A673 (cell line): ENCODE data around the gene MTIF2. TPM values are rescaled to one million over a fixed set of nuclear protein-coding genes. Genes with fewer than 3 reads are reported as not detected.

Source experiments
- BruUV-seq: library from RNA; stranded (reverse); fragments of 400-500 nt; replicated peaks from 2 replicates; lab custom pipeline; 2021; lab: Mats Ljungman, UMichigan
- CTCF ChIA-PET: fragments of 300-600 bp; sonication (Branson Sonifier 250); formaldehyde crosslinking; loops from one replicate; lab custom pipeline; 2022; ENCODE audit warnings: antibody characterized with exemption; lab: Charles Lee
- POLR2A ChIA-PET: fragments of 300-600 bp; sonication (Branson Sonifier 250); formaldehyde crosslinking; loops from one replicate; lab custom pipeline; 2022; ENCODE audit warnings: antibody characterized with exemption; ENCODE audit not compliant: low non-redundant PET; lab: Charles Lee
- DNase-seq: peaks from one replicate; pipeline ENCODE4 v3.0.0-alpha.2; 2015; ENCODE audit warnings: low spot score
- H3K27ac ChIP-seq: fragments of 200-600 bp; sonication (generic); 2 replicates; pipeline ENCODE4 v1.5.1; 2016; ENCODE audit warnings: mixed run types, low read depth, mild to moderate bottlenecking, mixed read lengths, antibody characterized with exemption, low read length; ENCODE audit not compliant: poor library complexity, severe bottlenecking
- H3K27me3 ChIP-seq: fragments of 200-600 bp; sonication (generic); replicated peaks from 2 replicates; pipeline ENCODE4 v1.6.1; 2017; ENCODE audit warnings: mixed run types, low read depth, mild to moderate bottlenecking, mixed read lengths, antibody characterized with exemption, low read length; ENCODE audit not compliant: insufficient read depth, poor library complexity
- H3K36me3 ChIP-seq: fragments of 200-600 bp; sonication (generic); 2 replicates; pipeline ENCODE4 v1.6.1; 2016; ENCODE audit warnings: mixed run types, mild to moderate bottlenecking, mixed read lengths, antibody characterized with exemption, low read length; ENCODE audit not compliant: insufficient read depth, poor library complexity, severe bottlenecking
- H3K4me1 ChIP-seq: fragments of 200-600 bp; sonication (generic); 2 replicates; pipeline ENCODE4 v1.6.1; 2017; ENCODE audit warnings: mixed run types, mild to moderate bottlenecking, mixed read lengths, antibody characterized with exemption, low read length; ENCODE audit not compliant: insufficient read depth, poor library complexity, severe bottlenecking
- H3K4me3 ChIP-seq: fragments of 200-600 bp; sonication (generic); 2 replicates; pipeline ENCODE4 v1.5.1; 2016; ENCODE audit warnings: low read depth, mixed run types, mild to moderate bottlenecking, mixed read lengths, low read length; ENCODE audit not compliant: poor library complexity, severe bottlenecking
- H3K9me3 ChIP-seq: fragments of 200-600 bp; sonication (generic); 2 replicates; pipeline ENCODE4 v1.6.1; 2016; ENCODE audit warnings: mixed run types, low read depth, mild to moderate bottlenecking, mixed read lengths, antibody characterized with exemption, low read length; ENCODE audit not compliant: poor library complexity, severe bottlenecking
- EZH2 ChIP-seq: fragments of 200-600 bp; sonication (generic); IDR thresholded peaks from 2 replicates; pipeline ENCODE4 v1.6.1; 2017; ENCODE audit warnings: borderline replicate concordance, low read depth, mild to moderate bottlenecking, mixed read lengths, antibody characterized with exemption, low read length; ENCODE audit not compliant: poor library complexity, severe bottlenecking
- intact Hi-C: fragments of 100-400 bp; cut with micrococcal nuclease; formaldehyde crosslinking; loops from one replicate; pipeline ENCODE4 v1.10.0; 2022; ENCODE audit not compliant: unreplicated experiment
- total RNA-seq: library from RNA; stranded (reverse); gene quantifications from 2 replicates; pipeline ENCODE4 v1.2.3, GENCODE V29; 2021
- TF ChIP-seq, protein P1 (sequence below): fragments of 300-800, 200-600 bp; sonication (generic); conservative IDR thresholded peaks from 2 replicates; pipeline ENCODE4 v1.5.1; 2017; ENCODE audit warnings: low read depth, mild to moderate bottlenecking, antibody characterized with exemption, low read length, moderate library complexity, mixed read lengths

Gene MTIF2
- total RNA-seq, 1 experiment from 2014 or later, result 45.0 TPM

GRCh38 chr2:55233658-55233940 lies 35.4 kb downstream of the MTIF2 start:
- ChIA-PET CTCF (no interaction called here), POLR2A (no interaction called here)
- Histone ChIP-seq H3K27ac (peak overlapping the region; percentile 98), H3K36me3 (peaks cover 40% of the 10 kb centered on the region), H3K9me3 (no peaks in the 10 kb centered on the region), H3K4me3 (peak overlapping the region; percentile 85), H3K4me1 (peaks cover 20% of the 10 kb centered on the region), H3K27me3 (no peaks in the 10 kb centered on the region)
- BruUV-seq, result no TSS peak
- DNase-seq, result no peak
- TF ChIP-seq, protein P1, sequence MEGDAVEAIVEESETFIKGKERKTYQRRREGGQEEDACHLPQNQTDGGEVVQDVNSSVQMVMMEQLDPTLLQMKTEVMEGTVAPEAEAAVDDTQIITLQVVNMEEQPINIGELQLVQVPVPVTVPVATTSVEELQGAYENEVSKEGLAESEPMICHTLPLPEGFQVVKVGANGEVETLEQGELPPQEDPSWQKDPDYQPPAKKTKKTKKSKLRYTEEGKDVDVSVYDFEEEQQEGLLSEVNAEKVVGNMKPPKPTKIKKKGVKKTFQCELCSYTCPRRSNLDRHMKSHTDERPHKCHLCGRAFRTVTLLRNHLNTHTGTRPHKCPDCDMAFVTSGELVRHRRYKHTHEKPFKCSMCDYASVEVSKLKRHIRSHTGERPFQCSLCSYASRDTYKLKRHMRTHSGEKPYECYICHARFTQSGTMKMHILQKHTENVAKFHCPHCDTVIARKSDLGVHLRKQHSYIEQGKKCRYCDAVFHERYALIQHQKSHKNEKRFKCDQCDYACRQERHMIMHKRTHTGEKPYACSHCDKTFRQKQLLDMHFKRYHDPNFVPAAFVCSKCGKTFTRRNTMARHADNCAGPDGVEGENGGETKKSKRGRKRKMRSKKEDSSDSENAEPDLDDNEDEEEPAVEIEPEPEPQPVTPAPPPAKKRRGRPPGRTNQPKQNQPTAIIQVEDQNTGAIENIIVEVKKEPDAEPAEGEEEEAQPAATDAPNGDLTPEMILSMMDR, result no peak
- no peak for TF ChIP-seq EZH2
- intact Hi-C loops, result loop anchor here (2.0 kb wide), 1 partner anchor 185 kb away; the partner anchor contains the start of gene CCDC88A

GRCh38 chr2:55232863-55233657 lies 36.0 kb downstream of the MTIF2 start:
- Histone ChIP-seq H3K27ac (peak overlapping the region; percentile 98), H3K27me3 (no peaks in the 10 kb centered on the region), H3K4me3 (peak overlapping the region; percentile 85), H3K36me3 (peaks cover 40% of the 10 kb centered on the region), H3K9me3 (no peaks in the 10 kb centered on the region), H3K4me1 (peaks cover 22% of the 10 kb centered on the region)
- TF ChIP-seq EZH2, result no peak
- TF ChIP-seq, protein P1, result no peak
- DNase-seq, result no peak
- intact Hi-C loops, result loop anchor here (1.0 to 2.0 kb wide), 3 partner anchors 183 to 384 kb away; partner anchors contain the start of genes CCDC88A, PPP4R3B and RTN4
- ChIA-PET POLR2A (interaction anchor here (0.9 kb wide), 1 partner anchor 182 kb away, joined by 4 read pairs; the partner anchor contains the start of gene RTN4), CTCF (interaction anchor here (1.0 kb wide), 1 partner anchor 10 kb away, joined by 3 read pairs; no protein-coding TSS in a partner anchor)
- BruUV-seq, result TSS peak; percentile 62

GRCh38 chr2:55232084-55232862 lies 36.8 kb downstream of the MTIF2 start, which contains the start of the genes CLHC1 and RPS27A:
Gene CLHC1, minus strand, starts transcription at chr2:55232293. Its CDS starts 9,882 bp downstream, at chr2:55222411.
Gene RPS27A, plus strand, starts transcription at chr2:55232688. Its CDS starts 137 bp downstream, at chr2:55232825.
- Histone ChIP-seq H3K9me3 (no peaks in the 10 kb centered on the region), H3K4me1 (peaks cover 22% of the 10 kb centered on the region), H3K36me3 (peaks cover 39% of the 10 kb centered on the region), H3K27ac (peak within 1 kb of the TSS; percentile 98), H3K4me3 (peak within 1 kb of the TSS; percentile 85), H3K27me3 (no peaks in the 10 kb centered on the region)
- peak; percentile 97 for DNase-seq
- intact Hi-C loops, result loop anchor here (1.0 to 2.0 kb wide), 3 partner anchors 182 to 385 kb away; partner anchors contain the start of genes CCDC88A, PPP4R3B and RTN4
- TF ChIP-seq EZH2, result no peak
- TF ChIP-seq, protein P1, result no peak
- BruUV-seq, result no TSS peak
- ChIA-PET CTCF (interaction anchor here (1.0 kb wide), 1 partner anchor 9 kb away, joined by 3 read pairs; no protein-coding TSS in a partner anchor), POLR2A (interaction anchor here (0.6 to 0.9 kb wide), 2 partner anchors 31 to 182 kb away, joined by 3 to 4 read pairs; partner anchors contain the start of gene RTN4)
